DOHH2 (cell line): ENCODE data around the gene MRPL49.

Source experiments
- H3F3A ChIP-seq: fragments of 200-600 bp; sonication (generic), shearing (Covaris generic); 2 replicates; pipeline ENCODE4 v1.6.0; 2016; ENCODE audit warnings: antibody characterized with exemption, mild to moderate bottlenecking; ENCODE audit not compliant: control insufficient read depth, insufficient read depth
- H3K27ac ChIP-seq: fragments of 200-600 bp; sonication (generic); 2 replicates; pipeline ENCODE4 v1.5.1; 2014; ENCODE audit warnings: low read depth, mild to moderate bottlenecking, low read length, moderate library complexity
- H3K27me3 ChIP-seq: fragments of 200-600 bp; sonication (generic); 2 replicates; pipeline ENCODE4 v1.6.1; 2014; ENCODE audit warnings: mild to moderate bottlenecking, low read length, mixed read lengths; ENCODE audit not compliant: control insufficient read depth
- H3K36me3 ChIP-seq: fragments of 200-600 bp; sonication (generic); 2 replicates; pipeline ENCODE4 v1.6.1; 2014; ENCODE audit warnings: mild to moderate bottlenecking, low read length, moderate library complexity, mixed read lengths; ENCODE audit not compliant: control insufficient read depth
- H3K4me1 ChIP-seq: fragments of 200-600 bp; sonication (generic); 2 replicates; pipeline ENCODE4 v1.6.1; 2014; ENCODE audit warnings: mild to moderate bottlenecking, low read length, mixed read lengths; ENCODE audit not compliant: control insufficient read depth
- H3K4me2 ChIP-seq: fragments of 200-600 bp; sonication (generic); 2 replicates; pipeline ENCODE4 v1.6.0; 2014; ENCODE audit warnings: mild to moderate bottlenecking, low read length, moderate library complexity
- H3K4me3 ChIP-seq: fragments of 200-600 bp; sonication (generic); 2 replicates; pipeline ENCODE4 v1.5.1; 2014; ENCODE audit warnings: mild to moderate bottlenecking, low read length, mixed read lengths
- H3K79me2 ChIP-seq: fragments of 200-600 bp; sonication (generic); 2 replicates; pipeline ENCODE4 v1.6.1; 2014; ENCODE audit warnings: mild to moderate bottlenecking, low read length, mixed read lengths; ENCODE audit not compliant: control insufficient read depth
- H3K9me2 ChIP-seq: fragments of 200-600 bp; sonication (generic); replicated peaks from 2 replicates; pipeline ENCODE4 v1.6.1; 2014; ENCODE audit warnings: mild to moderate bottlenecking, low read length, mixed read lengths; ENCODE audit not compliant: control insufficient read depth
- H3K9me3 ChIP-seq: fragments of 200-600 bp; sonication (generic); 2 replicates; pipeline ENCODE4 v1.6.1; 2014; ENCODE audit warnings: antibody characterized with exemption, low read length, mixed read lengths; ENCODE audit not compliant: control insufficient read depth, insufficient read depth
- H4K20me1 ChIP-seq: fragments of 200-600 bp; sonication (generic); 2 replicates; pipeline ENCODE4 v1.6.0; 2014; ENCODE audit warnings: low read depth, mild to moderate bottlenecking, antibody characterized with exemption, low read length, moderate library complexity; ENCODE audit not compliant: control insufficient read depth, insufficient read depth
- CTCF ChIP-seq: fragments of 200-600 bp; sonication (generic); IDR thresholded peaks from one replicate; pipeline ENCODE4 v1.5.1; 2014; ENCODE audit warnings: antibody characterized with exemption, mild to moderate bottlenecking, low read depth, low read length; ENCODE audit not compliant: poor library complexity, severe bottlenecking
- EZH2phosphoT487 ChIP-seq: fragments of 200-600 bp; sonication (generic); IDR thresholded peaks from 2 replicates; pipeline ENCODE4 v1.6.1; 2017; ENCODE audit warnings: borderline replicate concordance, mild to moderate bottlenecking, antibody characterized with exemption, low read length, moderate library complexity, mixed read lengths

MRPL49 gene

GRCh38 chr11:65086809-65087208 lies 35.3 kb upstream of the MRPL49 start:
- Histone ChIP-seq H3K9me2 (no peaks in the 10 kb centered on the region), H4K20me1 (no peaks in the 10 kb centered on the region), H3F3A (0 out of 2 replicates have a peak, but pooled peaks cover 2% of the 10 kb centered on the region), H3K4me3 (no peak overlapping the region), H3K4me1 (peaks cover 22% of the 10 kb centered on the region), H3K27ac (no peak overlapping the region), H3K9me3 (no peaks in the 10 kb centered on the region), H3K27me3 (no peaks in the 10 kb centered on the region), H3K36me3 (peaks cover 46% of the 10 kb centered on the region), H3K79me2 (peaks cover 35% of the 10 kb centered on the region), H3K4me2 (no peak overlapping the region)
- no peak for TF ChIP-seq EZH2phosphoT487
- TF ChIP-seq CTCF: no peak

GRCh38 chr11:65087216-65087615 lies 34.9 kb upstream of the MRPL49 start:
- peaks cover 42% of the 10 kb centered on the region for H3K36me3 ChIP-seq
- H3K4me2 ChIP-seq: no peak overlapping the region
- H3K27ac ChIP-seq: no peak overlapping the region
- H3K9me2 ChIP-seq: no peaks in the 10 kb centered on the region
- H3F3A ChIP-seq: peaks cover 6% of the 10 kb centered on the region; the same call in 1 of the 2 replicates
- no peaks in the 10 kb centered on the region for H4K20me1 ChIP-seq
- TF ChIP-seq EZH2phosphoT487 (no peak), CTCF (no peak)
- no peak overlapping the region for H3K4me3 ChIP-seq
- H3K79me2 ChIP-seq: peaks cover 31% of the 10 kb centered on the region
- no peaks in the 10 kb centered on the region for H3K9me3 ChIP-seq
- H3K27me3 ChIP-seq: no peaks in the 10 kb centered on the region
- peaks cover 17% of the 10 kb centered on the region for H3K4me1 ChIP-seq

GRCh38 chr11:65087827-65088226 lies 34.3 kb upstream of the MRPL49 start:
- Histone ChIP-seq H3K9me2 (no peaks in the 10 kb centered on the region), H3K4me1 (peaks cover 17% of the 10 kb centered on the region), H3K79me2 (peaks cover 25% of the 10 kb centered on the region), H3K9me3 (no peaks in the 10 kb centered on the region), H3F3A (peaks cover 8% of the 10 kb centered on the region; the same call in 1 of the 2 replicates), H3K27ac (no peak overlapping the region), H3K27me3 (no peaks in the 10 kb centered on the region), H3K36me3 (peaks cover 36% of the 10 kb centered on the region), H3K4me2 (no peak overlapping the region), H4K20me1 (no peaks in the 10 kb centered on the region), H3K4me3 (no peak overlapping the region)
- TF ChIP-seq CTCF (no peak), EZH2phosphoT487 (no peak)
